ENCODE data around the gene OR5D18. TPM values are rescaled to one million over a fixed set of nuclear protein-coding genes. Genes with fewer than 3 reads are reported as not detected.

Gene OR5D18
- total and polyA plus RNA-seq, 10 of the 15 experiments (the other 5 are each of a cell fraction or from before 2014, with no cell fraction given) = not detected

DNA sequence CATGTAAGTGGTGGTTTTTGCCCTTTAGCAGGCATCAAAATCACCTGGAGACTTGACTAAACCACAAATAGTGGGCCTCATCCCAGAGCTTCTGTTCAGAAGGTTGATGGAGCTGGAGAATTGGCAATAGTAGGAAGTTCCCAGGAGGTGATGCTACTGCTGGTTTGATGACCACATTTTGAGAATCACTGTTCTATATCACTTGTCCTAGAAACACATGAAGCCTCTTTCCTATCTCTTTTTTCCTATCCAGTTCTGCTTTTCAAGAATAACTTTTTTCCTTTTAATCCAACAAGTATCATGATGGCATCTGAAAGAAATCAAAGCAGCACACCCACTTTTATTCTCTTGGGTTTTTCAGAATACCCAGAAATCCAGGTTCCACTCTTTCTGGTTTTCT lies 46.3 kb upstream of the OR5D18 start, which contains the start of gene OR5D13:
Gene OR5D13, plus strand, starts transcription at position 301 of the 400 bp plus-strand sequence. Its CDS starts 0 bp downstream, at position 301.
- TF ChIP-seq ZNF24 (IDR thresholded peaks at IDR 0.05) (no peak), RFX5 (IDR thresholded peaks at IDR 0.05; ENCODE audit: low read depth, low read length) (no peak), SUZ12 (IDR thresholded peaks at IDR 0.05; ENCODE audit: unreplicated experiment) (no peak), EED (IDR thresholded peaks at IDR 0.05; ENCODE audit: low read depth) (no peak), CHD1 (IDR thresholded peaks at IDR 0.05; ENCODE audit: low read depth, low read length) (no peak), CBFB (IDR thresholded peaks at IDR 0.05; ENCODE audit: low read depth) (no peak), GABPA (IDR thresholded peaks at IDR 0.05; ENCODE audit: low read depth) (no peak), SPI1 (IDR thresholded peaks at IDR 0.05; ENCODE audit: borderline replicate concordance, insufficient read depth, low read depth, low read length) (no peak), KLF5 (IDR thresholded peaks at IDR 0.05; ENCODE audit: partially characterized antibody) (no peak), SREBF2 (IDR thresholded peaks at IDR 0.05; ENCODE audit: low read length) (no peak), JUND (IDR thresholded peaks at IDR 0.05; ENCODE audit: low read depth, low read length) (no peak), POU2F2 (IDR thresholded peaks at IDR 0.05; ENCODE audit: borderline replicate concordance, low read depth, low read length) (no peak), IKZF2 (IDR thresholded peaks at IDR 0.05) (no peak), SMARCA5 (IDR thresholded peaks at IDR 0.05) (no peak), NFYA (IDR thresholded peaks at IDR 0.05; ENCODE audit: borderline replicate concordance, low read depth, low read length) (no peak), CREM (IDR thresholded peaks at IDR 0.05; ENCODE audit: low read depth) (no peak), NFIC (IDR thresholded peaks at IDR 0.05; ENCODE audit: low read depth, low read length) (no peak)
- TF ChIP-seq, protein P1, sequence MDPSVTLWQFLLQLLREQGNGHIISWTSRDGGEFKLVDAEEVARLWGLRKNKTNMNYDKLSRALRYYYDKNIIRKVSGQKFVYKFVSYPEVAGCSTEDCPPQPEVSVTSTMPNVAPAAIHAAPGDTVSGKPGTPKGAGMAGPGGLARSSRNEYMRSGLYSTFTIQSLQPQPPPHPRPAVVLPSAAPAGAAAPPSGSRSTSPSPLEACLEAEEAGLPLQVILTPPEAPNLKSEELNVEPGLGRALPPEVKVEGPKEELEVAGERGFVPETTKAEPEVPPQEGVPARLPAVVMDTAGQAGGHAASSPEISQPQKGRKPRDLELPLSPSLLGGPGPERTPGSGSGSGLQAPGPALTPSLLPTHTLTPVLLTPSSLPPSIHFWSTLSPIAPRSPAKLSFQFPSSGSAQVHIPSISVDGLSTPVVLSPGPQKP (IDR thresholded peaks at IDR 0.05; ENCODE audit: low read depth, low read length) = no peak
- TF ChIP-seq, protein P2, sequence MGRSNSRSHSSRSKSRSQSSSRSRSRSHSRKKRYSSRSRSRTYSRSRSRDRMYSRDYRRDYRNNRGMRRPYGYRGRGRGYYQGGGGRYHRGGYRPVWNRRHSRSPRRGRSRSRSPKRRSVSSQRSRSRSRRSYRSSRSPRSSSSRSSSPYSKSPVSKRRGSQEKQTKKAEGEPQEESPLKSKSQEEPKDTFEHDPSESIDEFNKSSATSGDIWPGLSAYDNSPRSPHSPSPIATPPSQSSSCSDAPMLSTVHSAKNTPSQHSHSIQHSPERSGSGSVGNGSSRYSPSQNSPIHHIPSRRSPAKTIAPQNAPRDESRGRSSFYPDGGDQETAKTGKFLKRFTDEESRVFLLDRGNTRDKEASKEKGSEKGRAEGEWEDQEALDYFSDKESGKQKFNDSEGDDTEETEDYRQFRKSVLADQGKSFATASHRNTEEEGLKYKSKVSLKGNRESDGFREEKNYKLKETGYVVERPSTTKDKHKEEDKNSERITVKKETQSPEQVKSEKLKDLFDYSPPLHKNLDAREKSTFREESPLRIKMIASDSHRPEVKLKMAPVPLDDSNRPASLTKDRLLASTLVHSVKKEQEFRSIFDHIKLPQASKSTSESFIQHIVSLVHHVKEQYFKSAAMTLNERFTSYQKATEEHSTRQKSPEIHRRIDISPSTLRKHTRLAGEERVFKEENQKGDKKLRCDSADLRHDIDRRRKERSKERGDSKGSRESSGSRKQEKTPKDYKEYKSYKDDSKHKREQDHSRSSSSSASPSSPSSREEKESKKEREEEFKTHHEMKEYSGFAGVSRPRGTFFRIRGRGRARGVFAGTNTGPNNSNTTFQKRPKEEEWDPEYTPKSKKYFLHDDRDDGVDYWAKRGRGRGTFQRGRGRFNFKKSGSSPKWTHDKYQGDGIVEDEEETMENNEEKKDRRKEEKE (IDR thresholded peaks at IDR 0.05) = no peak
- TF ChIP-seq, protein P3, sequence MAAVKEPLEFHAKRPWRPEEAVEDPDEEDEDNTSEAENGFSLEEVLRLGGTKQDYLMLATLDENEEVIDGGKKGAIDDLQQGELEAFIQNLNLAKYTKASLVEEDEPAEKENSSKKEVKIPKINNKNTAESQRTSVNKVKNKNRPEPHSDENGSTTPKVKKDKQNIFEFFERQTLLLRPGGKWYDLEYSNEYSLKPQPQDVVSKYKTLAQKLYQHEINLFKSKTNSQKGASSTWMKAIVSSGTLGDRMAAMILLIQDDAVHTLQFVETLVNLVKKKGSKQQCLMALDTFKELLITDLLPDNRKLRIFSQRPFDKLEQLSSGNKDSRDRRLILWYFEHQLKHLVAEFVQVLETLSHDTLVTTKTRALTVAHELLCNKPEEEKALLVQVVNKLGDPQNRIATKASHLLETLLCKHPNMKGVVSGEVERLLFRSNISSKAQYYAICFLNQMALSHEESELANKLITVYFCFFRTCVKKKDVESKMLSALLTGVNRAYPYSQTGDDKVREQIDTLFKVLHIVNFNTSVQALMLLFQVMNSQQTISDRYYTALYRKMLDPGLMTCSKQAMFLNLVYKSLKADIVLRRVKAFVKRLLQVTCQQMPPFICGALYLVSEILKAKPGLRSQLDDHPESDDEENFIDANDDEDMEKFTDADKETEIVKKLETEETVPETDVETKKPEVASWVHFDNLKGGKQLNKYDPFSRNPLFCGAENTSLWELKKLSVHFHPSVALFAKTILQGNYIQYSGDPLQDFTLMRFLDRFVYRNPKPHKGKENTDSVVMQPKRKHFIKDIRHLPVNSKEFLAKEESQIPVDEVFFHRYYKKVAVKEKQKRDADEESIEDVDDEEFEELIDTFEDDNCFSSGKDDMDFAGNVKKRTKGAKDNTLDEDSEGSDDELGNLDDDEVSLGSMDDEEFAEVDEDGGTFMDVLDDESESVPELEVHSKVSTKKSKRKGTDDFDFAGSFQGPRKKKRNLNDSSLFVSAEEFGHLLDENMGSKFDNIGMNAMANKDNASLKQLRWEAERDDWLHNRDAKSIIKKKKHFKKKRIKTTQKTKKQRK (IDR thresholded peaks at IDR 0.05; ENCODE audit: low read depth, low read length) = no peak
- SMC1A ChIA-PET (ENCODE audit: uncharacterized antibody, unreplicated experiment) = no interaction called here
- Histone ChIP-seq H3K27me3 (replicated peaks in 1 of 2; ENCODE audit: control insufficient read depth in 2 of 2, insufficient read depth in 2 of 2, low read length in 1 of 2) (no peaks in the 10 kb centered on the region), H2AFZ (ENCODE audit: control insufficient read depth, low read depth, low read length) (no peak within 1 kb of the TSS), H4K20me1 (ENCODE audit: control insufficient read depth, insufficient read depth) (no peaks in the 10 kb centered on the region), H3K9me3 (replicated peaks; ENCODE audit: control insufficient read depth, insufficient read depth, low read length) (no peaks in the 10 kb centered on the region), H3K4me3 (no peak within 1 kb of the TSS), H3K4me1 (ENCODE audit: control insufficient read depth, insufficient read depth, low read length) (no peaks in the 10 kb centered on the region), H3K79me2 (ENCODE audit: control insufficient read depth, insufficient read depth, low read length) (no peaks in the 10 kb centered on the region), H3K36me3 (ENCODE audit: control insufficient read depth in 2 of 2, insufficient read depth in 2 of 2, low read length in 1 of 2) (no peaks in the 10 kb centered on the region), H3K27ac (ENCODE audit: control insufficient read depth, insufficient read depth) (no peak within 1 kb of the TSS), H3K9ac (ENCODE audit: control insufficient read depth, insufficient read depth, low read length) (no peak within 1 kb of the TSS), H3K4me2 (ENCODE audit: control insufficient read depth, insufficient read depth) (no peak within 1 kb of the TSS)
- POLR2A ChIA-PET = no interaction called here
- RAD21 ChIA-PET (ENCODE audit: unreplicated experiment) = no interaction called here
- ATAC-seq (no peak), FAIRE-seq (no peak), DNase-seq (ENCODE audit: low read depth, low spot score) (no peak)
- in situ Hi-C loops (cut with MboI) = loop anchor here (10.0 kb wide), 1 partner anchor 58 kb away; no protein-coding TSS in a partner anchor
- CTCF ChIA-PET = no interaction called here
- no TSS peak for BruUV-seq (replicated peaks)
- intact Hi-C loops (cut with micrococcal nuclease; ENCODE audit: unreplicated experiment) = no loop called here
